Measurements from ENCODE around the gene UVRAG. TPM values are rescaled to one million over a fixed set of nuclear protein-coding genes. Genes with fewer than 3 reads are reported as not detected.

The UVRAG gene
- total RNA-seq, 1 experiment from 2014 or later, result 29.5 TPM

DNA sequence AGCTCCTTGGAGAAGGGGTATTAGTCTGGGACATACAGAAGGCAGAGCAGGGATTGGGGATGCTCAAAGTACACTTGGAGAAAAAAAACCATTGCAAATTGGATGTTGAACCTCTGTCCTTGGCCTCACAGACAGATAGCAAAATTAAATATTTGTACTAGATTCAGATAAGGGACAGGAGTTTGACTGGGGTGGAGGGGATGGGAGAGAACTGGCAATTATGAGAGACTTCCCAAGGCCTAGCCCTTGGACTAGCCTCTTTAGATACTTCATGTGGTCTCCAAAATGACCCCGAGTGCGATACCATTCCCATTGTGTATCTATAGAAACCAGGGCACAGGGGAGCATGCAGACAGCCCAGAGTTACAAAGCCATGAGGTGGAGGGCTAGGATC is 30.9 kb upstream of the UVRAG start:
- intact Hi-C loops (cut with micrococcal nuclease; ENCODE audit: unreplicated experiment), result no loop called here
- H3K4me1 ChIP-seq (ENCODE audit: control insufficient read depth, insufficient read depth, low read length), result no peaks in the 10 kb centered on the region
- H3K27ac ChIP-seq (ENCODE audit: low read length), result no peak overlapping the region
- POLR2A ChIA-PET, result no interaction called here
- in situ Hi-C loops (cut with HindIII; ENCODE audit: low pct_unique_long_range_greater_than_20kb, low sequenced_read_pairs), result no loop called here
- no peaks in the 10 kb centered on the region for H3K27me3 ChIP-seq (ENCODE audit: control insufficient read depth, insufficient read depth, low read length)
- no TSS peak for BruUV-seq (replicated peaks)
- no peak for ATAC-seq
- H3K4me3 ChIP-seq (ENCODE audit: low read depth in 2 of 2, low read length in 2 of 2), result no peak overlapping the region
- TF ChIP-seq, protein P1, sequence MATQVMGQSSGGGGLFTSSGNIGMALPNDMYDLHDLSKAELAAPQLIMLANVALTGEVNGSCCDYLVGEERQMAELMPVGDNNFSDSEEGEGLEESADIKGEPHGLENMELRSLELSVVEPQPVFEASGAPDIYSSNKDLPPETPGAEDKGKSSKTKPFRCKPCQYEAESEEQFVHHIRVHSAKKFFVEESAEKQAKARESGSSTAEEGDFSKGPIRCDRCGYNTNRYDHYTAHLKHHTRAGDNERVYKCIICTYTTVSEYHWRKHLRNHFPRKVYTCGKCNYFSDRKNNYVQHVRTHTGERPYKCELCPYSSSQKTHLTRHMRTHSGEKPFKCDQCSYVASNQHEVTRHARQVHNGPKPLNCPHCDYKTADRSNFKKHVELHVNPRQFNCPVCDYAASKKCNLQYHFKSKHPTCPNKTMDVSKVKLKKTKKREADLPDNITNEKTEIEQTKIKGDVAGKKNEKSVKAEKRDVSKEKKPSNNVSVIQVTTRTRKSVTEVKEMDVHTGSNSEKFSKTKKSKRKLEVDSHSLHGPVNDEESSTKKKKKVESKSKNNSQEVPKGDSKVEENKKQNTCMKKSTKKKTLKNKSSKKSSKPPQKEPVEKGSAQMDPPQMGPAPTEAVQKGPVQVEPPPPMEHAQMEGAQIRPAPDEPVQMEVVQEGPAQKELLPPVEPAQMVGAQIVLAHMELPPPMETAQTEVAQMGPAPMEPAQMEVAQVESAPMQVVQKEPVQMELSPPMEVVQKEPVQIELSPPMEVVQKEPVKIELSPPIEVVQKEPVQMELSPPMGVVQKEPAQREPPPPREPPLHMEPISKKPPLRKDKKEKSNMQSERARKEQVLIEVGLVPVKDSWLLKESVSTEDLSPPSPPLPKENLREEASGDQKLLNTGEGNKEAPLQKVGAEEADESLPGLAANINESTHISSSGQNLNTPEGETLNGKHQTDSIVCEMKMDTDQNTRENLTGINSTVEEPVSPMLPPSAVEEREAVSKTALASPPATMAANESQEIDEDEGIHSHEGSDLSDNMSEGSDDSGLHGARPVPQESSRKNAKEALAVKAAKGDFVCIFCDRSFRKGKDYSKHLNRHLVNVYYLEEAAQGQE (IDR thresholded peaks at IDR 0.05; ENCODE audit: insufficient read depth in 1 of 2, low read depth in 2 of 2, low read length in 1 of 2), result no peak
- CTCF ChIA-PET, result no interaction called here
- H3K36me3 ChIP-seq (ENCODE audit: control insufficient read depth, insufficient read depth, low read length), result no peaks in the 10 kb centered on the region
- no peak for DNase-seq (ENCODE audit: low read depth, low spot score)
- H3K9me3 ChIP-seq (ENCODE audit: control insufficient read depth, insufficient read depth, low read depth, low read length), result no peaks in the 10 kb centered on the region

DNA sequence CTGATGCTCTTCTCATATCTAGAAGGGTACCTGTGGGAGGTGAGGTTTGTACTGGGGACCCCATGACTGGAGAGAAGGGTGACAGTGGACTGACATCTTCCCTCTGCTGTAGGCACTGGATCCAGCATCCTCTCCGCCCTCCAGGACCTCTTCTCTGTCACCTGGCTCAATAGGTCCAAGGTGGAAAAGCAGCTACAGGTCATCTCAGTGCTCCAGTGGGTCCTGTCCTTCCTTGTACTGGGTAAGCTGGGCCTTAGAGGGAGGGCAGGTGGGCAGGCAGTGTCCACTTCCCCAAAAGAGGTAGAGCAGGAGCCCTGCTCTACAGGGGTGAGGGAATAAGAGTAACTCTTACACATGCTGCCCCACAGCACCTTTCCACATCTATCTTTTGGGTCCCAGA is 30.5 kb upstream of the UVRAG start:
- DNase-seq (ENCODE audit: low read depth, low spot score) (no peak), ATAC-seq (no peak)
- TF ChIP-seq, protein P2, sequence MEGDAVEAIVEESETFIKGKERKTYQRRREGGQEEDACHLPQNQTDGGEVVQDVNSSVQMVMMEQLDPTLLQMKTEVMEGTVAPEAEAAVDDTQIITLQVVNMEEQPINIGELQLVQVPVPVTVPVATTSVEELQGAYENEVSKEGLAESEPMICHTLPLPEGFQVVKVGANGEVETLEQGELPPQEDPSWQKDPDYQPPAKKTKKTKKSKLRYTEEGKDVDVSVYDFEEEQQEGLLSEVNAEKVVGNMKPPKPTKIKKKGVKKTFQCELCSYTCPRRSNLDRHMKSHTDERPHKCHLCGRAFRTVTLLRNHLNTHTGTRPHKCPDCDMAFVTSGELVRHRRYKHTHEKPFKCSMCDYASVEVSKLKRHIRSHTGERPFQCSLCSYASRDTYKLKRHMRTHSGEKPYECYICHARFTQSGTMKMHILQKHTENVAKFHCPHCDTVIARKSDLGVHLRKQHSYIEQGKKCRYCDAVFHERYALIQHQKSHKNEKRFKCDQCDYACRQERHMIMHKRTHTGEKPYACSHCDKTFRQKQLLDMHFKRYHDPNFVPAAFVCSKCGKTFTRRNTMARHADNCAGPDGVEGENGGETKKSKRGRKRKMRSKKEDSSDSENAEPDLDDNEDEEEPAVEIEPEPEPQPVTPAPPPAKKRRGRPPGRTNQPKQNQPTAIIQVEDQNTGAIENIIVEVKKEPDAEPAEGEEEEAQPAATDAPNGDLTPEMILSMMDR (IDR thresholded peaks at IDR 0.05), result no peak
- TF ChIP-seq SIN3A (IDR thresholded peaks at IDR 0.05; ENCODE audit: borderline replicate concordance, insufficient read depth, low read depth, low read length), result no peak
- TF ChIP-seq, protein P1 (IDR thresholded peaks at IDR 0.05; ENCODE audit: insufficient read depth in 1 of 2, low read depth in 2 of 2, low read length in 1 of 2), result no peak
- no peak for TF ChIP-seq POLR2AphosphoS5 (IDR thresholded peaks at IDR 0.05; ENCODE audit: low read depth, low read length)
- TF ChIP-seq TCF7L2 (IDR thresholded peaks at IDR 0.05; ENCODE audit: low read depth, low read length), result no peak
- Histone ChIP-seq H3K27ac (ENCODE audit: low read length) (no peak overlapping the region), H3K4me3 (ENCODE audit: low read depth in 2 of 2, low read length in 2 of 2) (no peak overlapping the region), H3K27me3 (ENCODE audit: control insufficient read depth, insufficient read depth, low read length) (no peaks in the 10 kb centered on the region), H3K9me3 (ENCODE audit: control insufficient read depth, insufficient read depth, low read depth, low read length) (no peaks in the 10 kb centered on the region), H3K4me1 (ENCODE audit: control insufficient read depth, insufficient read depth, low read length) (no peaks in the 10 kb centered on the region), H3K36me3 (ENCODE audit: control insufficient read depth, insufficient read depth, low read length) (no peaks in the 10 kb centered on the region)
- CTCF ChIA-PET, result no interaction called here
- POLR2A ChIA-PET, result no interaction called here
- no TSS peak for BruUV-seq (replicated peaks)
- intact Hi-C loops (cut with micrococcal nuclease; ENCODE audit: unreplicated experiment) (no loop called here), in situ Hi-C loops (cut with HindIII; ENCODE audit: low pct_unique_long_range_greater_than_20kb, low sequenced_read_pairs) (no loop called here)

Data from Panc1 (cell line).